ENCODE measurements around the gene CFAP299. TPM values are rescaled to one million over a fixed set of nuclear protein-coding genes. Genes with fewer than 3 reads are reported as not detected.

Gene CFAP299
- total RNA-seq, 1 experiment from 2014 or later = not detected

GRCh38 chr4:80492761-80493160, 157.2 kb downstream of the CFAP299 start:
- Histone ChIP-seq H3K9me3 (ENCODE audit: insufficient read depth, low read depth) (no peaks in the 10 kb centered on the region), H3K9me2 (ENCODE audit: insufficient read depth) (no peaks in the 10 kb centered on the region), H3K36me3 (ENCODE audit: low read depth) (no peaks in the 10 kb centered on the region), H3K4me1 (replicated peaks; ENCODE audit: insufficient read depth) (no peaks in the 10 kb centered on the region), H3K4me3 (no peak overlapping the region), H3K27ac (no peak overlapping the region), H3K27me3 (ENCODE audit: insufficient read depth, low read depth) (no peaks in the 10 kb centered on the region), H4K20me1 (ENCODE audit: insufficient read depth) (no peaks in the 10 kb centered on the region), H3K4me2 (no peak overlapping the region), H3F3A (ENCODE audit: insufficient read depth, low read depth) (no peaks in the 10 kb centered on the region), H2AFZ (no peak overlapping the region), H3K79me2 (ENCODE audit: low read depth) (no peaks in the 10 kb centered on the region)
- BruUV-seq (replicated peaks) = no TSS peak
- ChIA-PET CTCF (no interaction called here), POLR2A (ENCODE audit: unreplicated experiment) (interaction anchor here (0.7 kb wide), 1 partner anchor 1575 kb away, joined by 4 read pairs; no protein-coding TSS in a partner anchor)
- no peak for TF ChIP-seq EZH2 (IDR thresholded peaks at IDR 0.05; ENCODE audit: low read depth)
- intact Hi-C loops (cut with micrococcal nuclease; ENCODE audit: unreplicated experiment) = no loop called here
- DNase-seq = peak in 1 of 2 experiments; percentile 12

DNA sequence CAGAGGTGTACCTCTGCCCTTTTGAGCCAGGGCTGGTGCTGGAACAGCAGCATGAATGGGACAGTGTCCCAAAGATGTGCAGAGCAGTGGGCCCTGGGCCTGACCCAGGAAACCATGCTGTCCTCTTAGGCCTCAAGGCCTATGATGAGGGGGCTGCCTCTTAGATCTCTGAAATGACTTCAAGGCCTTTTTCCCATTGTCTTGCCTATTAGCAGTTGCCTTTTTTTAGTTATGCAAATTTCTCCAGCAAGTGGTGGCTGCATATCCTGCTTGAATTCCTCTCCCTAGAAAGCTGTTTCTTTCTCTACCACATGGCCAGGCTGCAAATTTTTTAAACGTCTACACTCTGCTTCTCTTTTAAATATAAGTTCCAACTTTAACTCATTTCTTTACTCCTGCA, 160.3 kb downstream of the CFAP299 start:
- TF ChIP-seq EZH2 (IDR thresholded peaks at IDR 0.05; ENCODE audit: low read depth) = no peak
- TF ChIP-seq, protein P1, sequence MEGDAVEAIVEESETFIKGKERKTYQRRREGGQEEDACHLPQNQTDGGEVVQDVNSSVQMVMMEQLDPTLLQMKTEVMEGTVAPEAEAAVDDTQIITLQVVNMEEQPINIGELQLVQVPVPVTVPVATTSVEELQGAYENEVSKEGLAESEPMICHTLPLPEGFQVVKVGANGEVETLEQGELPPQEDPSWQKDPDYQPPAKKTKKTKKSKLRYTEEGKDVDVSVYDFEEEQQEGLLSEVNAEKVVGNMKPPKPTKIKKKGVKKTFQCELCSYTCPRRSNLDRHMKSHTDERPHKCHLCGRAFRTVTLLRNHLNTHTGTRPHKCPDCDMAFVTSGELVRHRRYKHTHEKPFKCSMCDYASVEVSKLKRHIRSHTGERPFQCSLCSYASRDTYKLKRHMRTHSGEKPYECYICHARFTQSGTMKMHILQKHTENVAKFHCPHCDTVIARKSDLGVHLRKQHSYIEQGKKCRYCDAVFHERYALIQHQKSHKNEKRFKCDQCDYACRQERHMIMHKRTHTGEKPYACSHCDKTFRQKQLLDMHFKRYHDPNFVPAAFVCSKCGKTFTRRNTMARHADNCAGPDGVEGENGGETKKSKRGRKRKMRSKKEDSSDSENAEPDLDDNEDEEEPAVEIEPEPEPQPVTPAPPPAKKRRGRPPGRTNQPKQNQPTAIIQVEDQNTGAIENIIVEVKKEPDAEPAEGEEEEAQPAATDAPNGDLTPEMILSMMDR (conservative IDR thresholded peaks at IDR 0.05) = no peak
- Histone ChIP-seq H3K9me3 (ENCODE audit: insufficient read depth, low read depth) (no peaks in the 10 kb centered on the region), H3K27ac (no peak overlapping the region), H3K36me3 (ENCODE audit: low read depth) (no peaks in the 10 kb centered on the region), H3K79me2 (ENCODE audit: low read depth) (no peaks in the 10 kb centered on the region), H3K4me2 (no peak overlapping the region), H3F3A (ENCODE audit: insufficient read depth, low read depth) (no peaks in the 10 kb centered on the region), H3K4me3 (no peak overlapping the region), H2AFZ (no peak overlapping the region), H3K9me2 (ENCODE audit: insufficient read depth) (no peaks in the 10 kb centered on the region), H3K27me3 (ENCODE audit: insufficient read depth, low read depth) (no peaks in the 10 kb centered on the region), H4K20me1 (ENCODE audit: insufficient read depth) (no peaks in the 10 kb centered on the region), H3K4me1 (replicated peaks; ENCODE audit: insufficient read depth) (no peaks in the 10 kb centered on the region)
- DNase-seq = no peak
- CTCF ChIA-PET = no interaction called here
- POLR2A ChIA-PET (ENCODE audit: unreplicated experiment) = no interaction called here
- no TSS peak for BruUV-seq (replicated peaks)
- intact Hi-C loops (cut with micrococcal nuclease; ENCODE audit: unreplicated experiment) = no loop called here

DNA sequence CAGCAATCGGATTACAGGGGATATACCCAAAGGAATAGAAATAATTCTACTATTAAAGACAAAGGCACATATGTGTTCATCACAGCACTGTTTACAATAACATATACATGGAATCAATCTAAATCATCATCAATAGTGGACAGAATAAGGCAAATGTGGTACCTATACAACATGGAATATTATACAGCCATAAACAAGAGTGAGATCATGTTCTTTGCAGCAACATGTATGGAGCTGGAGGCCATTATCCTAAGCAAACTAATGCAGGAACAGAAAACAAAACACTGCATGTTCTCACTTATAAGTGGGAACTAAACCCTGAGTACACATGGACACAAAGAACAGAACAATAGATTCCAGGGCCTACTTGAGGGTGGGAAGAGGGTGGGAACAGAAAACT, 163.2 kb downstream of the CFAP299 start:
- ChIA-PET POLR2A (ENCODE audit: unreplicated experiment) (no interaction called here), CTCF (no interaction called here)

More for the DNA sequence above, 163.2 kb downstream of the CFAP299 start:
- Histone ChIP-seq H3K9me3 (ENCODE audit: insufficient read depth, low read depth) (no peaks in the 10 kb centered on the region), H3K79me2 (ENCODE audit: low read depth) (no peaks in the 10 kb centered on the region), H3K9me2 (ENCODE audit: insufficient read depth) (no peaks in the 10 kb centered on the region), H3K27me3 (ENCODE audit: insufficient read depth, low read depth) (no peaks in the 10 kb centered on the region), H3K36me3 (ENCODE audit: low read depth) (no peaks in the 10 kb centered on the region), H3K27ac (no peak overlapping the region), H4K20me1 (ENCODE audit: insufficient read depth) (no peaks in the 10 kb centered on the region), H2AFZ (no peak overlapping the region), H3K4me2 (no peak overlapping the region), H3K4me1 (replicated peaks; ENCODE audit: insufficient read depth) (no peaks in the 10 kb centered on the region), H3K4me3 (no peak overlapping the region), H3F3A (ENCODE audit: insufficient read depth, low read depth) (no peaks in the 10 kb centered on the region)
- no TSS peak for BruUV-seq (replicated peaks)
- intact Hi-C loops (cut with micrococcal nuclease; ENCODE audit: unreplicated experiment) = no loop called here
- TF ChIP-seq, protein P1 (conservative IDR thresholded peaks at IDR 0.05) = no peak
- no peak for TF ChIP-seq EZH2 (IDR thresholded peaks at IDR 0.05; ENCODE audit: low read depth)
- no peak for DNase-seq
